ENCODE results near the gene DEPDC4.
"Not testable (repeated sequence)": the region's sequence is repeated elsewhere in the genome, so short reads cannot be mapped to it uniquely, and the experiment has no call there.

Gene DEPDC4

DNA sequence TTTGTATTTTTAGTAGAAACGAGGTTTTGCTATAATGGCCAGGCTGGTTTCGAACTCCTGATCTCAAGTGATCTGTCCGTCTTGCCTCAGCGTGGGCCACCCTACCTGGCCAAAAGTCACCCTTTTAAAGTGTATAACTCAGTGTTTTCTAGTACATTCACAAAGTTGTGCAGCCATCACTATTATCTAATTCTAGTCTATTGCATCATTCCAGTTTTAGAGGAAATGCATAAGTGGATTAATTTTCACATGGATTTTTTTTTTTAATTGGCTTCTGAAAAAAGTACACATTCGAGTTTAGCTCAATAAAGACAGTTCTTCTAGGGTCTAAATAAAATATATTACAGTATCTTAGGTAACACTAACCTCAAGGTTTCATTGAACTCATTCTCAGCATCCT, 3.7 kb downstream of the DEPDC4 start:
- no peak for DNase-seq (ENCODE audit: low spot score)

- no peak for DNase-seq (ENCODE audit: low spot score)
Measured at GRCh38 chr12:100258127-100258526, 8.8 kb downstream of the DEPDC4 start.

DNA sequence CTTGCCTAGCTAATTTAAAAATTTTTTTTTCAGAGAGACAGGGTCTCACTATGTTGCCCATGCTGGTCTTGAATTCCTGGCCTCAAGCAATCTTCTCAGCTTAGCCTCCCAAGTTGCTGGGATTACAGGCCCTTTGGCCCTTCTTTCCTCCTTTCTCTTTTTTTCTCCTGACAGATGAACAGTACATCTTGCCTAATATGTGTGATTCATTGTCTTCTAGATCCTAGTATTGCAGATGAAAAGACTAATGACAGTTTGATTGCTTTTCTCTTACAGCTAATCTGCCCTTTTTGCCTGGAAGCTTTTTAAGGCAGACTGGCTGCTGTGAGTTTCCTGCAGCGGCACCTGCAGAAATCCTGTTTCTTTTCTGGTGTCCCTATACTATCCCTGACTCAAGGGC, 12.0 kb downstream of the DEPDC4 start:
- no peak for DNase-seq (ENCODE audit: low spot score)

DNA sequence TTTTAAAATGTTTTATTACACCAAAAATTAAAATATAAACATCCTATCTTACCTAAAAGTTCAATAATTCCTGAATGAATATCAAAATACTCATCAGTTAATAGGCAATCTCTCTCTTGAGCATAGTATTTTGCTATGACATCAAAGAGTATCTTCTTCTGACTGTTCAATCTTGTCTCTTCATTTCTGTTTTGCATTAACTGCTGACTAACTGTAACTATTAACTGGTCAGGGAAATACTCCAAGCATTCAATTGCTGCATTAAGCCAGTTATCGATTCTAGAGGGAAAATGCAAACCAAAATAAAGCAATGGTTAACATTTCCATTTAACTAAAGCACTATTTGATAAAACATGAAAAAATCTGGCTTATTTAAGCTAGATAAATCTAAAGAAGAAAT, 13.4 kb downstream of the DEPDC4 start:
- no peak for DNase-seq (ENCODE audit: low spot score)

DNA sequence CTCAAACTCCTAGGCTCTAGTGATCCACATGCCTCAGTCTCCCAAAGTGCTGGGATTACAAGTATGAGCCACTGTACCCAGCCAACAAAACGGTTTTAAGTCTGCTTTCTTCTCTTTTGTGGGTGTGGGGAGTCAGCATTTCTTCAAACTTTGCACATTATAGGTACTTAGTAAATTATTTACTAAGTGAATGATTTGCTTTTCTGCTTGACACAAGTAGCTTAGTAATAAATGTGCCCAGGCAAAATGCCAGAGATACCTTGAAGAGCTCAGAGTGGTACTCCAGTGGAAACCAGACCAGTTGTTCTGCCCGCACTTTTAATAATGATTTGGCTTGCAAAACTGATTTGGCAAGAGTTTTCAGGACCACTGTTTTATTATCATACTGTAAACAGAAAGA, 15.0 kb downstream of the DEPDC4 start:
- peak; percentile 31 for DNase-seq (ENCODE audit: low spot score)

GRCh38 chr12:100249941-100250340, 16.9 kb downstream of the DEPDC4 start:
- no peak for DNase-seq (ENCODE audit: low spot score)

GRCh38 chr12:100248886-100249285, 18.0 kb downstream of the DEPDC4 start:
- DNase-seq (ENCODE audit: low spot score) = no peak

DNA sequence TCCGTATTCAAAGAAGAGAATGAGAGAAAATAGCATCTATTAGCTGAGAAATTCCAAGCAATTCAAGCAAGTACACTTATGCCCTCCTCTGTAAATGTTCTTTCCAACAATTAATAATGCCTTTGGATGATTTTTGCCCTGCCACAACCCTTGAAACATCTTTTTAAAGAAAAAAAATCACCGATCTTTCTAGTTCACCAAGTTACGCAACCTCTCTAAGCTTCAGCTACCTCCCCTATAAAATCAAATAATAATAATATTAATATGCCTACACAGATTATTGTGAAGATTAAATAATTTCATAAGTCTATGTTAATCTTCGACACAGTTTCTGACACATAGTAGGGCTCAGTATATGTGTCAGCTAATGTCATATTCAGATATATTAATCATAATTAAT, 19.1 kb downstream of the DEPDC4 start:
- DNase-seq (ENCODE audit: low spot score) = no peak

- DNase-seq (ENCODE audit: low spot score) = no peak
Measured at GRCh38 chr12:100243137-100243536, 23.7 kb downstream of the DEPDC4 start.

DNA sequence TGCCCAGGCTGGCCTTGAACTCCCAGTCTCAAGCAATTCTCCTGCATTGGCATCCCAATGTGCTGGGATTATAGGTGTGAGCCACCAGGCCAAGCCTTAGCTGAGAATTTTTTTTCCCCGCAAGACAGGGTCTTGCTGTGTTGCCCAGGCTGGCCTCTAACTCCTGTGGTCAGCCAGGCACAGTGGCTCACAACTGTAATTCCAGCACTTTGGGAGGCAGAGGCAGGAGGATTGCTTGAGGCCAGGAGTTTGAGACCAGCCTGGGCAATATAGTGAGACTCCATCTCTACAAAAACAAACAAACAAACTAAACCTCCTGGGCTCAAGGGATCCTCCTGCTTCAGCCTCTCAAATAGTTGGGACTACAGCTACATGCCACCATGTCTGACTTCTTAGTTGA, 27.3 kb downstream of the DEPDC4 start:
- no peak for DNase-seq (ENCODE audit: low spot score)

DNA sequence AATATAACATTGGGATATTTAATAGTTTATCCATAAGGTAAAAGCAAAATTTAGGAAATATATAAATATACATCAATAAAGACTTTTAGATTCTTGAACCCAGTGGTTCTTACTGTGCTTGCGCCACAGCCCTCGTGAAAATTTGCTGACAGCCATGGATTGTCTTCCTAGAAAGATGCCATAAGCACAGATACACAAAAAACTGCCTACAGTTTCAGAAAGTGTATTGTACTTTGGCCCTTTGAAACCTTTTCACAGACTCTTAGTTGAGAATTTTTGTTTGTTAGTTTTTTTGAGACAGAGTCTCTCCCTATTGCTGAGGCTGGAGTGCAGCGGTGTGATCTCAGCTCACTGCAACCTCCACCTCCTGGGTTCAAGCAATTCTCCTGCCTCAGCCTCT, 28.1 kb downstream of the DEPDC4 start:
- no peak for DNase-seq (ENCODE audit: low spot score)

- DNase-seq (ENCODE audit: low spot score) = peak; percentile 12
Measured at GRCh38 chr12:100234591-100235304, 32.1 kb downstream of the DEPDC4 start.

GRCh38 chr12:100234166-100234565, 32.7 kb downstream of the DEPDC4 start:
- no peak for DNase-seq (ENCODE audit: low spot score)

DNA sequence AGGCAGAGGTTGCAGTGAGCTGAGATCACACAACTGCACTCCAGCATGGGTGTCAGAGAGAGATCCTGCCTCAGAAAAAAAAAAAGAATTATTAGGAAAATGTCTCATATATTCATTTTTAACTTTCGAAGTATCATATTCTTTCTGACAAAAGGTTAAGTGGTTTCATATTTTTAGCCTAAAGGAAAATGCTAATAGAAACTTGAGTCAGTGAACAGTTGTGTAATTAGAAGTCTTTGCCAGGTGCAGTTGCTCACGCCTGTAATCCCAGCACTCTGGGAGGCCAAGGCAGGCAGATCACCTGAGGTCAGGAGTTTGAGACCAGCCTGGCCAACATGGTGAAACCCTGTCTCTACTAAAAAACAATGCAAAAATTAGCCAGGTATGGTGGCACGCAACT, 35.0 kb downstream of the DEPDC4 start:
- DNase-seq (ENCODE audit: low spot score) = not testable (repeated sequence)

DNA sequence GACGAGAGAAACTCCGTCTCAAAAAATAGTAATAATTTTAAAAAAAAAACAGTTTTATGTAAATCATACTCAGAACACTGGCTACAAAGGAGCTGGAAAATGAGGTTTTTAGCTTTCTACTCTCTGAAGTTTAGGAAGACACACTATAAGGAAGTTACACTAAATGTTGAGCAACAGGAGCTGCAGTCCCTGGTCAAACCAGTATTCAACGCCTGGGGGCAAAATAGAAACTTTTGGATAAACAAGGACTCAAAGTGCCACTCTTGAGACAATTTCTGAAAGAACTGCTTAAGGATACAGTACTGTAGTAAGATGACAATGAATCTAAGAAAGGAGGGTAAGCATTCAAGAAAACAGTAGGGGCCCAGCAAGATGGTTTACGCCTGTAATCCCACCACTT, 37.0 kb downstream of the DEPDC4 start:
- no peak for DNase-seq (ENCODE audit: low spot score)

- DNase-seq (ENCODE audit: low spot score) = peak; percentile 15
Measured at GRCh38 chr12:100229036-100229635, 37.7 kb downstream of the DEPDC4 start.

DNA sequence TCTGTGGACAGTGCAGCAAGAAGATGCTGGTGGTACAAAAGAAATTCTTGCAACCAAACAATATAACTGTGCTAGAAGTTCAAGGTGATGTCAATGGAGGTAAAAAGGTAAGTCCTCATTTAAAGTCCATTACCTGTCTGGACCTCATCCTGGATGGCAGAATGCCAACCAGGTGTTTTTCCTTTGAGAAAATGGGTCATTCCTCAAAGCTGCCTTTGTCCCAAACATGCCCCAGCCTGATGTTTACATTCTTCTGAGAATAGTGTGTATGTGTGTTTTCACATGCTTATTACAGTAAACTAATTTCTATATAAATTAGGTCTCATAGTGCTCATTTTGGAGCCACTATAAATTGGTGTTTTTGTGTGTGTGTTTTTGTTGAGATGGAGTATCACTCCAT, 41.4 kb downstream of the DEPDC4 start:
- no peak for DNase-seq (ENCODE audit: low spot score)

DNA sequence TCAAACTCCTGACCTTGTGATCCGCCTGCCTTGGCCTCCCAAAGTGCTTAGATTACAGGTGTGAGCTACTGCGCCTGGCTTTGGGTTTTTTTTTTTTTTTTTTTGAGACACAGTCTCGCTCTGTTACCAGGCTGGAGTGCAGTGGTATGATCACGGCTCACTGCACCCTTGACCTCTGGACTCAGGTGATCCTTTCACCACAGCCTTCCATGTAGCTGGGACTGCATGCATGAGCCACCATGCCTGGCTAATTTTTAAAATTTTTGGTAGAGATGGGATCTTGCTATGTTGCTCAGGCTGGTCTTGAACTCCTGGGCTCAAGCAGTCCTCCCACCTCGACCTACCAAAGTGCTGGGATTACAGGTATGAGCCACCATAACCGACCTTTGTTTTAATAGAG, 44.7 kb downstream of the DEPDC4 start:
- DNase-seq (ENCODE audit: low spot score) = not testable (repeated sequence)

GRCh38 chr12:100221523-100221922, 45.4 kb downstream of the DEPDC4 start:
- no peak for DNase-seq (ENCODE audit: low spot score)

DNA sequence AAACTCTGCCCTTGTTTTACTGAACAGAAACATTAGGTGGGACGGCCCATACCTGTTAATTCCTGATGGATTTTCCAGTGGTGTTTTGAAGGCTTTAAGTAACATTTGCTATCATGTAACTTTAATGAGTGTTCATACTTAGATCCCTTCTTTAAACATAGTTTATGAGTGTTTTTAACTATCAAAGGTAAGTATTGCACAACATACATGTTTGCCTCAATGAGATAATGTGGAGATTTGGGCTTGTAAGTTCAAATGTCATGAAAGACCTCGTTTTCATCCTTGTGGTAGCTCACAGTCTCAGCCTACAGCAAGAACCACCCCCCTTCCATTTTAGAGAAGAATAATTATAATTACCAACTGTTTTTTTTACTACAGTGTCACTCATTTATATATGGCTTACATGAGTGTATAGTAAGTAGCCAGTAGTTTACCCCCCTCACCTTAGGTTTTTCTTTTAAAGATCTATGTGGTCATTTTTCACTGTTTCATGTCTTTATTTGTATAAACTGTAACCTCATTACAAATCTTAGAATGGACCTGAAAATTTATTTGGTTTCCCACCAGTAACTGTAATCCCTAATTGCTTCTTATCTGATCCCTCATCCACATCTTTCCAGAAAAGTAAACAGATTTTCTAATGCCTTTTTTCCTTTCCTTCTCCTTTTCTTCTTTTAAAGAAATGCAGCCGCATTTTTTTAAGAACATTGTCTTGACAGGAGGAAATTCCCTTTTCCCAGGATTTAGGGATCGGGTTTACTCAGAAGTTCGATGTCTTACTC, 47.4 kb downstream of the DEPDC4 start:
- DNase-seq (ENCODE audit: low spot score) = peak; percentile 10

DNA sequence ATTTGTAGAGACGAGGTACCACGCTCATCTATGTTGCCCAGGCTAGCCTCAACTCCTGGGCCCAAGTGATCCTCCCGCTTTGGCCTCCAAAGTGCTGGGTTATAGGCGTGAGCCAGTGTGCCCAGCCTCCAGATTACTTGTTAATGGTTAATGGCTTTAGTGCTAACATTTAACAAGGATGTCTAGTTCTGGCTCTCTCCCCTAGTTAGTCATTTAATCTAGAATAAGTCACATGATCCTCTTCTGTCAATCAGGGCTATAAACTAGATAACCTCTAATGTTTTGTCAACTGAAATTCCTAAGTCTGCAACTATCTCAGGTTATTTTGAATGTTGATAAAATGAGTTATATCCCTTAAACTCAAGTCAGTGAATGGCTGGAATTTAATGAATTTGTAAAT, 50.5 kb downstream of the DEPDC4 start:
- DNase-seq (ENCODE audit: low spot score) = peak; percentile 15

DNA sequence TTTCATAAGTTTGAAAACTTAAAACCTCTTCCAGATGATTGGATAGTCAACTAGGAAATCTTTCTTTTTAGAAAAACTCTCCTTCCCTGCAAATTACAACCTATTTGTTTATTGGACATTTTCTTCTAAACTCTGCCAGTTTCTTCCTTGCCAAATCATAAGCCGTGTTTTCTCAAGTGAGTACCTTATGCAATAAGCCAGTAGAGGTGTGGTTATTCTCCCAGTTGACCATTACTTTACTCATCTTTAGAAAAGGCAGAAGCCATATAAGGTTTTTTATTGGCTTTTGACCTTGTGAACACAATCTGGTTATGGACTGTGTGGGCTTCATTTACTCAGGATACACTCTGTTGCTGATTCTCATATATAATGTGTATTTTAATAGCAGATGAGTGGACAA, 51.7 kb downstream of the DEPDC4 start:
- DNase-seq (ENCODE audit: low spot score) = no peak

DNA sequence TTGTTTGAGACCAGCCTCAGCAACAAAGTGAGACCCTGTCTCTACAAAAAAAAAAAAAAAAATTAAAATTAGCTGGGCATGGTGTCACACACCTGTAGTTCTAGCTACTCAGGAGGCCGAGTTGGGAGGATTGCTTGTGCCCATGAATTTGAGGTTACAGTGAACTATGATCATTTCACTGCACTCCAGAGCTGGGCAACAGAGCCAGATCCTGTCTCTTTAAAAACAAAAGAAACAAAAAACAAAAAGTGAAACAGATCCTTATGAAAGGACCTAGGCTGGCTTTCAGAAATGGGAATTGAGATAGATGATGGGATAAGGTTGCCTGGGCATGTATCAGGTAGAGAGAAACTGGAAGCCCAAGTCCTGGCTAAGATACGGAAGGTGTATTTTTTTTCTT, 52.4 kb downstream of the DEPDC4 start:
- DNase-seq (ENCODE audit: low spot score) = no peak

All from HuH-7.5 (cell line).